ENCODE measurements around the gene RPTOR. TPM values are rescaled to one million over a fixed set of nuclear protein-coding genes. Genes with fewer than 3 reads are reported as not detected.

The RPTOR gene
- total and polyA plus RNA-seq, 10 of the 15 experiments (the other 5 are each of a cell fraction or from before 2014, with no cell fraction given): 0.18 to 32.1 (median 7.8) TPM

DNA sequence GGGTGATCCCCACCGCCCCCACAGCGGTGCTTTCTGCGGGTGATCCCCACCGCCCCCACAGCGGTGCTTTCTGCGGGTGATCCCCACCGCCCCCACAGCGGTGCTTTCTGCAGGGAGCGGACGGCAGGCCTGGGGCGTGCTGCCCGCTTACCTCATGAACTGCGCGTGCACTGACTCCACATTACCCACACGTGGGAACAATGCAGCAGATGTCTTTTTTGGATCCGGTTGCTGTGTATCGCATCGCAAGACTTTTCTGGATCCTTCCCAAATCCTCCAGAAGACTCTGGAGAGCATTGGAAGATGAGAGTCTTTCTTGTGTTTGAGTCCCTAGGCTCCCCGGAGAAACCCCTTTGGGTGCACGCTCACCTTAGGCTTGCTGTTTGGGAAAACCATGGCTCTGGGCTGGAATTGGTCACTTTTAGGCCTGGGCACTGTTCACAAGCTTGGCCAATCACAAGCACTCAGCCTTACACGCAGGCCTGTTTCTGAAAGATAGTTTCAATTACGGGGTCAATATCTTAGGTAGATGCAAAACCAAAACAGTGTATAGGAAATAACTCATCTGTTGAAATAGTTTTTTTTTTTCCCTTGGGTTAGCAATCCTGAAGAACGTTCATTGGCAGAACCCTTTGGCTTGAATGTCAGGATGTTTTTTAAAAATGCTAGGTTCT lies 201.8 kb downstream of the RPTOR start (continued):
- no peak for TF ChIP-seq CTCF (IDR thresholded peaks at IDR 0.05 in 2 of 3, conservative IDR thresholded peaks at IDR 0.05 in 1 of 3; ENCODE audit: control insufficient read depth in 2 of 3, extremely low read depth in 1 of 3, insufficient read depth in 1 of 3, low read depth in 3 of 3, low read length in 3 of 3)
- TF ChIP-seq ZNF592 (IDR thresholded peaks at IDR 0.05): no peak
- no peak for TF ChIP-seq WRNIP1 (IDR thresholded peaks at IDR 0.05; ENCODE audit: borderline replicate concordance, low read depth, low read length)
- no peak for TF ChIP-seq TAF1 (IDR thresholded peaks at IDR 0.05; ENCODE audit: borderline replicate concordance, low read depth, low read length)
- TF ChIP-seq ATF7 (IDR thresholded peaks at IDR 0.05; ENCODE audit: low read depth): no peak
- TF ChIP-seq STAT3 (IDR thresholded peaks at IDR 0.05; ENCODE audit: low read depth, low read length): no peak
- TF ChIP-seq JUNB (IDR thresholded peaks at IDR 0.05): 0 out of 2 replicates have a peak, but pooled peaks have one; percentile 9
- TF ChIP-seq TCF7 (IDR thresholded peaks at IDR 0.05; ENCODE audit: borderline replicate concordance): no peak
- no peak for TF ChIP-seq HCFC1 (IDR thresholded peaks at IDR 0.05; ENCODE audit: low read length)
- TF ChIP-seq ASH2L (IDR thresholded peaks at IDR 0.05; ENCODE audit: borderline replicate concordance, low read depth): no peak
- TF ChIP-seq RUNX3 (IDR thresholded peaks at IDR 0.05; ENCODE audit: low read length): peak; percentile 13; the same call in 1 of the 2 replicates
- no peak for TF ChIP-seq CEBPZ (IDR thresholded peaks at IDR 0.05; ENCODE audit: low read depth, low read length)
- TF ChIP-seq RCOR1 (conservative IDR thresholded peaks at IDR 0.05; ENCODE audit: low read depth, low read length): no peak
- TF ChIP-seq POLR2AphosphoS5 (IDR thresholded peaks at IDR 0.05; ENCODE audit: low read length): no peak
- TF ChIP-seq EGR1 (IDR thresholded peaks at IDR 0.05; ENCODE audit: borderline replicate concordance in 1 of 2, low read depth in 2 of 2, low read length in 2 of 2): peak in 1 of 2 experiments; percentile 91; a peak in 2 of 3 replicates
- peak; percentile 49; the same call in 1 of the 2 replicates for TF ChIP-seq CREM (IDR thresholded peaks at IDR 0.05; ENCODE audit: low read depth)
- no peak for TF ChIP-seq MTA2 (IDR thresholded peaks at IDR 0.05; ENCODE audit: low read depth)
